B cell (primary cell): ENCODE data around the gene CD99L2. TPM values are rescaled to one million over a fixed set of nuclear protein-coding genes. Genes with fewer than 3 reads are reported as not detected.

ENCODE experiments used
- ATAC-seq: fragments of 200-7000 bp; cut with Tn5 transposase; one replicate; pipeline ENCODE4 v1.10.0; 2021; ENCODE audit warnings: low read depth, mild to moderate bottlenecking, moderate number of reproducible peaks, moderate library complexity
- CTCF ChIA-PET: fragments of 350-600 bp; sonication (Branson Sonifier 250); formaldehyde crosslinking; loops from one replicate; lab custom pipeline; 2021; ENCODE audit warnings: antibody characterized with exemption, inconsistent platforms; lab: Charles Lee
- POLR2A ChIA-PET: fragments of 350-600 bp; sonication (Branson Sonifier 250); formaldehyde crosslinking; loops from one replicate; lab custom pipeline; 2021; ENCODE audit warnings: antibody characterized with exemption; lab: Charles Lee
- DNase-seq: peaks from one replicate; pipeline ENCODE4 v3.0.0; 2013
- H2AFZ ChIP-seq: 2 replicates; pipeline ENCODE4 v1.6.1; 2012; ENCODE audit warnings: mild to moderate bottlenecking, low read depth, low read length; ENCODE audit not compliant: insufficient read depth, poor library complexity, severe bottlenecking
- H3K27ac ChIP-seq, 2 donors: 1 replicate in 1 of 2; 2 replicates in 1 of 2; pipeline ENCODE4 v1.5.1; 2012 to 2013; ENCODE audit warnings: low read length in 2 of 2, mild to moderate bottlenecking in 2 of 2, moderate library complexity in 1 of 2
- H3K27me3 ChIP-seq, 4 experiments: fragments of 200-600 bp in 1 of 4; sonication (generic) in 1 of 4; replicated peaks in 1 of 4; 1 replicate in 2 of 4; 2 replicates in 2 of 4; pipeline versions ENCODE4 v1.6.1 to v1.7.0; 2013 to 2016; ENCODE audit warnings: low read length in 3 of 4, mild to moderate bottlenecking in 2 of 4, mixed read lengths in 1 of 4, moderate library complexity in 1 of 4; ENCODE audit not compliant: insufficient read depth in 4 of 4, control insufficient read depth in 3 of 4; ENCODE audit errors: control extremely low read depth in 1 of 4
- H3K36me3 ChIP-seq, 2 experiments: replicated peaks in 1 of 2; 1 replicate in 1 of 2; 2 replicates in 1 of 2; pipeline versions ENCODE4 v1.6.1 to v1.7.1; 2013; ENCODE audit warnings: low read length in 1 of 2; ENCODE audit not compliant: insufficient read depth in 2 of 2, control insufficient read depth in 1 of 2; ENCODE audit errors: control extremely low read depth in 1 of 2, extremely low read depth in 1 of 2
- H3K4me1 ChIP-seq, 2 donors: fragments of 200-600 bp in 1 of 2; sonication (generic) in 1 of 2; 1 replicate in 1 of 2; 2 replicates in 1 of 2; pipeline versions ENCODE4 v1.5.1 to v1.6.1; 2013 to 2017; ENCODE audit warnings: low read length in 2 of 2; ENCODE audit not compliant: control insufficient read depth in 2 of 2, insufficient read depth in 2 of 2
- H3K4me2 ChIP-seq: replicated peaks from 2 replicates; pipeline ENCODE3; 2012; ENCODE audit warnings: mild to moderate bottlenecking, low read depth, low read length; ENCODE audit not compliant: poor library complexity, severe bottlenecking
- H3K4me3 ChIP-seq, 5 experiments: fragments of 200-600 bp in 1 of 5; sonication (generic) in 1 of 5; 1 replicate in 3 of 5; 2 replicates in 2 of 5; pipeline versions ENCODE4 v1.5.1 to v1.7.0; 2011 to 2016; ENCODE audit warnings: low read length in 4 of 5, mild to moderate bottlenecking in 4 of 5, low read depth in 2 of 5, control low read depth in 1 of 5, moderate library complexity in 1 of 5; ENCODE audit not compliant: insufficient read depth in 1 of 5; ENCODE audit errors: control extremely low read depth in 1 of 5, extremely low read depth in 1 of 5
- H3K79me2 ChIP-seq: fragments of 200-600 bp; sonication (generic); one replicate; pipeline ENCODE4 v1.6.0; 2016; ENCODE audit warnings: low read length; ENCODE audit not compliant: control insufficient read depth, insufficient read depth
- H3K9ac ChIP-seq: fragments of 200-600 bp; sonication (generic); 2 replicates; pipeline ENCODE4 v1.6.1; 2017; ENCODE audit warnings: mild to moderate bottlenecking, low read length, moderate library complexity
- H3K9me3 ChIP-seq, 3 donors: one replicate each; pipeline versions ENCODE4 v1.6.1 to v1.7.1; 2013; ENCODE audit warnings: low read length in 2 of 3; ENCODE audit not compliant: control insufficient read depth in 2 of 3, insufficient read depth in 1 of 3; ENCODE audit errors: control extremely low read depth in 1 of 3
- H4K20me1 ChIP-seq: 2 replicates; pipeline ENCODE4 v1.6.0; 2012; ENCODE audit warnings: mild to moderate bottlenecking, low read length; ENCODE audit not compliant: insufficient read depth, control insufficient read depth, poor library complexity, severe bottlenecking
- H3K27ac Mint-ChIP-seq: one replicate; pipeline ENCODE4 v1.8.0; 2021; ENCODE audit warnings: mixed read lengths
- H3K27me3 Mint-ChIP-seq: one replicate; pipeline ENCODE4 v1.8.0; 2021; ENCODE audit warnings: mixed read lengths
- H3K4me1 Mint-ChIP-seq: one replicate; pipeline ENCODE4 v1.8.0; 2021; ENCODE audit warnings: mixed read lengths
- H3K4me3 Mint-ChIP-seq: one replicate; pipeline ENCODE4 v1.8.0; 2021; ENCODE audit warnings: mixed read lengths
- H3K9me3 Mint-ChIP-seq: one replicate; pipeline ENCODE4 v1.8.0; 2022; ENCODE audit warnings: mixed read lengths; ENCODE audit not compliant: insufficient read depth
- CTCF ChIP-seq: fragments of 200-600 bp; IDR thresholded peaks from one replicate; pipeline ENCODE4 v1.8.0; 2022; ENCODE audit warnings: antibody characterized with exemption, mild to moderate bottlenecking
- EZH2 ChIP-seq: IDR thresholded peaks from 2 replicates; pipeline ENCODE4 v1.6.1; 2012; ENCODE audit warnings: borderline replicate concordance, low read depth, mild to moderate bottlenecking, moderate library complexity, low read length; ENCODE audit not compliant: insufficient read depth, poor library complexity, severe bottlenecking
- WGBS: methylation state at CpG from one replicate; pipeline ENCODE4 v1.1.5; 2013; ENCODE audit warnings: missing lambda C conversion rate; ENCODE audit not compliant: insufficient coverage; 5-methylcytosine and 5-hydroxymethylcytosine counted together
- intact Hi-C: fragments of 100-400 bp; cut with micrococcal nuclease; formaldehyde crosslinking; loops from one replicate; pipeline ENCODE4 v1.10.0; 2022
- polyA minus RNA-seq: library from RNA; depleted of rRNA, polyadenylated mRNA; stranded (reverse); fragments of >200 nt; gene quantifications from 2 replicates; pipeline ENCODE4 v1.2.3, GENCODE V29; 2012
- polyA plus RNA-seq: library from polyadenylated mRNA; depleted of rRNA; stranded (reverse); fragments of >200 nt; gene quantifications from 2 replicates; pipeline ENCODE4 v1.2.3, GENCODE V29; 2012
- total RNA-seq, 2 donors: library from RNA; stranded (reverse); fragments of 120-200 nt in 1 of 2; gene quantifications; 1 replicate in 1 of 2; 2 replicates in 1 of 2; pipeline versions ENCODE4 v1.2.3 to v1.2.4, GENCODE V29; 2013 to 2022

The CD99L2 gene, protein sequence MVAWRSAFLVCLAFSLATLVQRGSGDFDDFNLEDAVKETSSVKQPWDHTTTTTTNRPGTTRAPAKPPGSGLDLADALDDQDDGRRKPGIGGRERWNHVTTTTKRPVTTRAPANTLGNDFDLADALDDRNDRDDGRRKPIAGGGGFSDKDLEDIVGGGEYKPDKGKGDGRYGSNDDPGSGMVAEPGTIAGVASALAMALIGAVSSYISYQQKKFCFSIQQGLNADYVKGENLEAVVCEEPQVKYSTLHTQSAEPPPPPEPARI
- 16.0 and 17.8 TPM in 2 replicates for total RNA-seq
- total RNA-seq (2013) = 10.0 TPM
- 8.7 and 9.3 TPM in 2 replicates for polyA plus RNA-seq
- 8.0 and 11.3 TPM in 2 replicates for polyA minus RNA-seq

GRCh38 chrX:150898343-150899190, at the start of gene CD99L2:
Gene CD99L2, minus strand, starts transcription at chrX:150898668. Its CDS starts 80 bp downstream, at chrX:150898588.
- Histone ChIP-seq H3K4me1 (peaks cover 0 to 10% of the 10 kb centered on the region in 2 donors), H3K4me2 (peak within 1 kb of the TSS; percentile 95), H3K9ac (peak within 1 kb of the TSS; percentile 74), H2AFZ (peak within 1 kb of the TSS; percentile 79), H3K27me3 (no peaks in the 10 kb centered on the region), H3K9me3 (no peaks in the 10 kb centered on the region), H4K20me1 (no peaks in the 10 kb centered on the region), H3K36me3 (no peaks in the 10 kb centered on the region), H3K79me2 (peaks cover 8% of the 10 kb centered on the region), H3K4me3 (peak within 1 kb of the TSS; percentile 8 to 79 (median 66)), H3K27ac (peak within 1 kb of the TSS; percentile 29 to 70)
- under 1% methylated on average over 50 of the region's 95 CpGs for WGBS
- no peak for TF ChIP-seq EZH2
- no peak for TF ChIP-seq CTCF
- H3K9me3 Mint-ChIP-seq = no peaks in the 10 kb centered on the region
- DNase-seq (peak; percentile 91), ATAC-seq (peak; percentile 91)
- CTCF ChIA-PET = interaction anchor here (1.0 kb wide), 1 partner anchor 127 kb away, joined by 4 read pairs; no protein-coding TSS in a partner anchor
- POLR2A ChIA-PET = no interaction called here
- H3K4me1 Mint-ChIP-seq = peaks cover 13% of the 10 kb centered on the region
- H3K27me3 Mint-ChIP-seq = peaks cover 7% of the 10 kb centered on the region
- intact Hi-C loops = loop anchor here (1.0 to 5.0 kb wide), 7 partner anchors 85 to 536 kb away; partner anchors contain the start of genes HMGB3, MAMLD1, MTM1 and MTMR1
- H3K27ac Mint-ChIP-seq = peak within 1 kb of the TSS; percentile 88
- H3K4me3 Mint-ChIP-seq = peak within 1 kb of the TSS; percentile 97
